Stimulated activated CD8-positive, alpha-beta memory T cell treated with anti-CD3 and anti-CD28 coated beads, Interleukin-7, amount 100 ng/mL, for 48 hours (primary cell): ENCODE results near the gene LPIN3.
"Not testable (repeated sequence)": the region's sequence is repeated elsewhere in the genome, so short reads cannot be mapped to it uniquely, and the experiment has no call there.

Source experiments
- DNase-seq, 2 donors: peaks; one replicate each; pipeline ENCODE4 v3.0.0-alpha.2; 2020; ENCODE audit warnings: low read depth in 1 of 2; ENCODE audit errors: extremely low read depth in 1 of 2

The LPIN3 gene

GRCh38 chr20:41340327-41341055, at the start of gene LPIN3:
LPIN3 (plus strand) TSS chr20:41340821; CDS start chr20:41345804, 4,983 bp downstream.
- peak; percentile 20 to 43 for DNase-seq

GRCh38 chr20:41293269-41294037, 47.2 kb upstream of the LPIN3 start:
- no peak for DNase-seq

- no peak for DNase-seq
Measured at GRCh38 chr20:41299899-41300298, 40.7 kb upstream of the LPIN3 start.

- DNase-seq = no peak
Measured at GRCh38 chr20:41300383-41300782, 40.2 kb upstream of the LPIN3 start.

- no peak for DNase-seq
Measured at GRCh38 chr20:41300886-41301285, 39.7 kb upstream of the LPIN3 start.

- DNase-seq = no peak
Measured at GRCh38 chr20:41304002-41304401, 36.6 kb upstream of the LPIN3 start.

GRCh38 chr20:41304424-41305079, 36.1 kb upstream of the LPIN3 start:
- DNase-seq = no peak

- DNase-seq = no peak
Measured at GRCh38 chr20:41306061-41306727, 34.4 kb upstream of the LPIN3 start.

GRCh38 chr20:41307021-41307420, 33.6 kb upstream of the LPIN3 start:
- no peak for DNase-seq

- DNase-seq = no peak
Measured at GRCh38 chr20:41308290-41308711, 32.3 kb upstream of the LPIN3 start.

- no peak for DNase-seq
Measured at GRCh38 chr20:41308726-41309413, 31.8 kb upstream of the LPIN3 start.

GRCh38 chr20:41309817-41310216, 30.8 kb upstream of the LPIN3 start:
- DNase-seq = no peak

GRCh38 chr20:41312009-41312408, 28.6 kb upstream of the LPIN3 start:
- not testable (repeated sequence) for DNase-seq

- no peak for DNase-seq
Measured at GRCh38 chr20:41314386-41314785, 26.2 kb upstream of the LPIN3 start.

GRCh38 chr20:41316051-41316450, 24.6 kb upstream of the LPIN3 start:
- no peak for DNase-seq

- DNase-seq = peak; percentile 62 to 64
Measured at GRCh38 chr20:41316602-41317545, 23.7 kb upstream of the LPIN3 start.

GRCh38 chr20:41317546-41318270, 22.9 kb upstream of the LPIN3 start, which contains the start of gene ZHX3:
ZHX3 (minus strand) TSS chr20:41317731; CDS start chr20:41204916, 112,815 bp downstream.
- peak; percentile 95 to 96 for DNase-seq

- no peak for DNase-seq
Measured at GRCh38 chr20:41318271-41318649, 22.4 kb upstream of the LPIN3 start.

- DNase-seq = no peak
Measured at GRCh38 chr20:41320441-41320840, 20.2 kb upstream of the LPIN3 start.
